Measurements from ENCODE around the gene HTR2B. TPM values are rescaled to one million over a fixed set of nuclear protein-coding genes. Genes with fewer than 3 reads are reported as not detected.
A peak's percentile ranks its signal among the peaks of the same experiment; 100 is the strongest.

HTR2B gene
- total RNA-seq, 1 experiment from 2014 or later = not detected

DNA sequence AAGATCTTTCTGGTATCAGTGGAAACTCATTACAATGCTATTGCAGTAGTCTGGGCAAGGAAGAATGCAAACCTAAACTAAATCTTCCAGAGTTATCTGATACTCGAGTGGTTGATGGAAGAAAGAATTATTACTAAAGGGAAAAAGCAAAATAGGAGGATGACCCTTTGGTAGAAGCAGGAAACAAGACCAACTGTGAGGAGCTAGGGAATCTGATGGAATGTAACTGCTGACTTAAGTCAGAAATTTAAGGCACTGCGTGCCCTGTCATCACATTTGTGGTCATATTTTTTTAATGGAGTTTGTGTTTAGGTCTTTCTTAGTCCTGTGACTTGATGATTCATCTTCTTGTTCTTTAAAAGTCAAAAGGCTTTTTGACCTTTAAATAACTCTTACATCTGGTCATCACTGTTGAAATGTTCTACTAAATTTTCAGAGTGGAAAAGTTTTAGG lies 37.1 kb upstream of the HTR2B start:
- POLR2A ChIA-PET = no interaction called here
- no peaks in the 10 kb centered on the region for H3K9me3 Mint-ChIP-seq
- H3K4me1 Mint-ChIP-seq = peaks cover 24% of the 10 kb centered on the region
- DNase-seq (ENCODE audit: low spot score) = no peak
- peak overlapping the region; percentile 91 for H3K27ac Mint-ChIP-seq
- TF ChIP-seq, protein P1, sequence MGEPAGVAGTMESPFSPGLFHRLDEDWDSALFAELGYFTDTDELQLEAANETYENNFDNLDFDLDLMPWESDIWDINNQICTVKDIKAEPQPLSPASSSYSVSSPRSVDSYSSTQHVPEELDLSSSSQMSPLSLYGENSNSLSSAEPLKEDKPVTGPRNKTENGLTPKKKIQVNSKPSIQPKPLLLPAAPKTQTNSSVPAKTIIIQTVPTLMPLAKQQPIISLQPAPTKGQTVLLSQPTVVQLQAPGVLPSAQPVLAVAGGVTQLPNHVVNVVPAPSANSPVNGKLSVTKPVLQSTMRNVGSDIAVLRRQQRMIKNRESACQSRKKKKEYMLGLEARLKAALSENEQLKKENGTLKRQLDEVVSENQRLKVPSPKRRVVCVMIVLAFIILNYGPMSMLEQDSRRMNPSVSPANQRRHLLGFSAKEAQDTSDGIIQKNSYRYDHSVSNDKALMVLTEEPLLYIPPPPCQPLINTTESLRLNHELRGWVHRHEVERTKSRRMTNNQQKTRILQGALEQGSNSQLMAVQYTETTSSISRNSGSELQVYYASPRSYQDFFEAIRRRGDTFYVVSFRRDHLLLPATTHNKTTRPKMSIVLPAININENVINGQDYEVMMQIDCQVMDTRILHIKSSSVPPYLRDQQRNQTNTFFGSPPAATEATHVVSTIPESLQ (CRISPR knock-in tag; IDR thresholded peaks at IDR 0.05) = no peak
- no peak for TF ChIP-seq ZBTB21 (CRISPR knock-in tag; IDR thresholded peaks at IDR 0.05; ENCODE audit: borderline replicate concordance)
- no peak for TF ChIP-seq GTF2I (CRISPR knock-in tag; conservative IDR thresholded peaks at IDR 0.05)
- no peak for TF ChIP-seq ZNF232 (CRISPR knock-in tag; IDR thresholded peaks at IDR 0.05)
- TF ChIP-seq FOXJ3 (CRISPR knock-in tag; IDR thresholded peaks at IDR 0.05; ENCODE audit: borderline replicate concordance) = no peak
- TF ChIP-seq MXD4 (CRISPR knock-in tag; IDR thresholded peaks at IDR 0.05; ENCODE audit: borderline replicate concordance) = no peak
- no peak for TF ChIP-seq NR3C1 (CRISPR knock-in tag; conservative IDR thresholded peaks at IDR 0.05; ENCODE audit: low read depth)
- no peak for TF ChIP-seq ERG (CRISPR knock-in tag; IDR thresholded peaks at IDR 0.05)
- TF ChIP-seq ZNF396 (CRISPR knock-in tag; IDR thresholded peaks at IDR 0.05; ENCODE audit: borderline replicate concordance) = no peak
- TF ChIP-seq, protein P2, sequence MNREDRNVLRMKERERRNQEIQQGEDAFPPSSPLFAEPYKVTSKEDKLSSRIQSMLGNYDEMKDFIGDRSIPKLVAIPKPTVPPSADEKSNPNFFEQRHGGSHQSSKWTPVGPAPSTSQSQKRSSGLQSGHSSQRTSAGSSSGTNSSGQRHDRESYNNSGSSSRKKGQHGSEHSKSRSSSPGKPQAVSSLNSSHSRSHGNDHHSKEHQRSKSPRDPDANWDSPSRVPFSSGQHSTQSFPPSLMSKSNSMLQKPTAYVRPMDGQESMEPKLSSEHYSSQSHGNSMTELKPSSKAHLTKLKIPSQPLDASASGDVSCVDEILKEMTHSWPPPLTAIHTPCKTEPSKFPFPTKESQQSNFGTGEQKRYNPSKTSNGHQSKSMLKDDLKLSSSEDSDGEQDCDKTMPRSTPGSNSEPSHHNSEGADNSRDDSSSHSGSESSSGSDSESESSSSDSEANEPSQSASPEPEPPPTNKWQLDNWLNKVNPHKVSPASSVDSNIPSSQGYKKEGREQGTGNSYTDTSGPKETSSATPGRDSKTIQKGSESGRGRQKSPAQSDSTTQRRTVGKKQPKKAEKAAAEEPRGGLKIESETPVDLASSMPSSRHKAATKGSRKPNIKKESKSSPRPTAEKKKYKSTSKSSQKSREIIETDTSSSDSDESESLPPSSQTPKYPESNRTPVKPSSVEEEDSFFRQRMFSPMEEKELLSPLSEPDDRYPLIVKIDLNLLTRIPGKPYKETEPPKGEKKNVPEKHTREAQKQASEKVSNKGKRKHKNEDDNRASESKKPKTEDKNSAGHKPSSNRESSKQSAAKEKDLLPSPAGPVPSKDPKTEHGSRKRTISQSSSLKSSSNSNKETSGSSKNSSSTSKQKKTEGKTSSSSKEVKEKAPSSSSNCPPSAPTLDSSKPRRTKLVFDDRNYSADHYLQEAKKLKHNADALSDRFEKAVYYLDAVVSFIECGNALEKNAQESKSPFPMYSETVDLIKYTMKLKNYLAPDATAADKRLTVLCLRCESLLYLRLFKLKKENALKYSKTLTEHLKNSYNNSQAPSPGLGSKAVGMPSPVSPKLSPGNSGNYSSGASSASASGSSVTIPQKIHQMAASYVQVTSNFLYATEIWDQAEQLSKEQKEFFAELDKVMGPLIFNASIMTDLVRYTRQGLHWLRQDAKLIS (CRISPR knock-in tag; IDR thresholded peaks at IDR 0.05; ENCODE audit: borderline replicate concordance) = no peak
- TF ChIP-seq, protein P3, sequence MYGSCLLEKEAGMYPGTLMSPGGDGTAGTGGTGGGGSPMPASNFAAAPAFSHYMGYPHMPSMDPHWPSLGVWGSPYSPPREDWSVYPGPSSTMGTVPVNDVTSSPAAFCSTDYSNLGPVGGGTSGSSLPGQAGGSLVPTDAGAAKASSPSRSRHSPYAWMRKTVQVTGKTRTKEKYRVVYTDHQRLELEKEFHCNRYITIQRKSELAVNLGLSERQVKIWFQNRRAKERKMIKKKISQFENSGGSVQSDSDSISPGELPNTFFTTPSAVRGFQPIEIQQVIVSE (CRISPR knock-in tag; IDR thresholded peaks at IDR 0.05; ENCODE audit: borderline replicate concordance) = no peak
- no peak for TF ChIP-seq ZNF281 (CRISPR knock-in tag; IDR thresholded peaks at IDR 0.05)
- no peak for TF ChIP-seq E2F4 (CRISPR knock-in tag; IDR thresholded peaks at IDR 0.05; ENCODE audit: borderline replicate concordance, low read depth)
- no peak for TF ChIP-seq SOX15 (CRISPR knock-in tag; IDR thresholded peaks at IDR 0.05)
- TF ChIP-seq, protein P4, sequence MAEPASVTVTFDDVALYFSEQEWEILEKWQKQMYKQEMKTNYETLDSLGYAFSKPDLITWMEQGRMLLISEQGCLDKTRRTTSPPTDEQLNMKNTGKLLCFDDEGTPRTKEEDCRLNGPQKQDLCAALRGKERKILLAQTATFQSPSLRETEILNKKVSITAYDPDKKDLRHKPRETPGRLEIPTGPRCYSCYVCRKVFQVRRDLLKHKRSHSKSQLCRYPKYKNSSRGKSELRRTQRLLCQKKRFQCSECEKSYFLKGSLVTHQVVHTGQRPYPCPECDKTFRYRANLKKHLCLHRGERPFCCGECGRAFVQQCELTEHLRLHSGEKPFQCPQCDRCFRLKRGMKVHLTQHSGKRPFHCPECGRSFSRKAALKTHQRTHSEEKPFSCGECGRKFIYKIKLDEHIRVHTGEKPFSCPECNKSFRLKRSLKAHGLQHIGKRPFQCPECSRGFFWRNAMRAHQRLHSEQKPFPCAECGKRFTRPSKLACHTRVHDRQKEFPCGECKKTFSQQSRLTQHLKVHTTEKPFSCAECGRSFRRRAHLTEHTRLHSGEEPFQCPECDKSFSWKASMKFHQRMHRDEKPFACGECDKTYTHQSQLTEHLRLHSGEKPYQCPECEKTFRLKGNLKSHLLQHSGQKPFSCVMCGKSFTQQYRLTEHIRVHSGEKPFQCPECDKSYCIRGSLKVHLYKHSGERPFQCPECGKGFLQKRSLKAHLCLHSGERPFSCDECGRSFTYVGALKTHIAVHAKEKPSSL (CRISPR knock-in tag; conservative IDR thresholded peaks at IDR 0.05) = no peak
- H3K4me3 Mint-ChIP-seq = no peak overlapping the region
- ATAC-seq = no peak
- CTCF ChIA-PET = no interaction called here
- H3K36me3 Mint-ChIP-seq = peaks cover 33% of the 10 kb centered on the region
- no peaks in the 10 kb centered on the region for H3K27me3 Mint-ChIP-seq (ENCODE audit: low read depth)
